ENCODE results near the gene ATF7IP2. TPM values are rescaled to one million over a fixed set of nuclear protein-coding genes. Genes with fewer than 3 reads are reported as not detected.
A peak's percentile ranks its signal among the peaks of the same experiment; 100 is the strongest.

ATF7IP2 gene
- total RNA-seq, 1 experiment from 2014 or later = 7.4 TPM

GRCh38 chr16:10428433-10429168 is 42.7 kb downstream of the ATF7IP2 start:
- intact Hi-C loops (cut with micrococcal nuclease) = no loop called here
- POLR2A ChIA-PET = no interaction called here
- no peak for ATAC-seq
- 0 out of 4 replicates have a peak, but pooled peaks cover 0 to 3% of the 10 kb centered on the region in 2 experiments for H3K36me3 ChIP-seq (ENCODE audit: control insufficient read depth in 1 of 2, insufficient read depth in 2 of 2, low read length in 2 of 2)
- CTCF ChIA-PET = no interaction called here
- no TSS peak for BruUV-seq (replicated peaks)
- no peak overlapping the region for H3K4me2 ChIP-seq (ENCODE audit: low read length)
- no peak for DNase-seq (ENCODE audit: low read depth, low spot score)
- TF ChIP-seq SIN3A (IDR thresholded peaks at IDR 0.05; ENCODE audit: low read depth) = no peak
- no peak for TF ChIP-seq CTCF (IDR thresholded peaks at IDR 0.05 in 2 of 3, conservative IDR thresholded peaks at IDR 0.05 in 1 of 3; ENCODE audit: borderline replicate concordance in 1 of 3, insufficient read depth in 1 of 3, low read depth in 2 of 3, low read length in 2 of 3)
- TF ChIP-seq, protein P1, sequence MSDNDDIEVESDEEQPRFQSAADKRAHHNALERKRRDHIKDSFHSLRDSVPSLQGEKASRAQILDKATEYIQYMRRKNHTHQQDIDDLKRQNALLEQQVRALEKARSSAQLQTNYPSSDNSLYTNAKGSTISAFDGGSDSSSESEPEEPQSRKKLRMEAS (IDR thresholded peaks at IDR 0.05) = no peak
- TF ChIP-seq JUND (IDR thresholded peaks at IDR 0.05) = no peak
- TF ChIP-seq ZNF274 (IDR thresholded peaks at IDR 0.05; ENCODE audit: low read depth, low read length) = no peak
- no peak for TF ChIP-seq TCF7L2 (IDR thresholded peaks at IDR 0.05; ENCODE audit: borderline replicate concordance, extremely low read depth, insufficient read depth, insufficient read length)
- TF ChIP-seq CBX3 (IDR thresholded peaks at IDR 0.05; ENCODE audit: low read depth) = no peak
- no peak for TF ChIP-seq SP1 (IDR thresholded peaks at IDR 0.05; ENCODE audit: low read depth)
- TF ChIP-seq ATF3 (IDR thresholded peaks at IDR 0.05) = no peak
- TF ChIP-seq RAD21 (IDR thresholded peaks at IDR 0.05; ENCODE audit: low read depth) = no peak
- TF ChIP-seq EGR1 (IDR thresholded peaks at IDR 0.05; ENCODE audit: low read depth) = no peak
- no peak for TF ChIP-seq POLR2A (IDR thresholded peaks at IDR 0.05; ENCODE audit: borderline replicate concordance, extremely low read depth, insufficient read depth, insufficient read length)
- TF ChIP-seq, protein P2, sequence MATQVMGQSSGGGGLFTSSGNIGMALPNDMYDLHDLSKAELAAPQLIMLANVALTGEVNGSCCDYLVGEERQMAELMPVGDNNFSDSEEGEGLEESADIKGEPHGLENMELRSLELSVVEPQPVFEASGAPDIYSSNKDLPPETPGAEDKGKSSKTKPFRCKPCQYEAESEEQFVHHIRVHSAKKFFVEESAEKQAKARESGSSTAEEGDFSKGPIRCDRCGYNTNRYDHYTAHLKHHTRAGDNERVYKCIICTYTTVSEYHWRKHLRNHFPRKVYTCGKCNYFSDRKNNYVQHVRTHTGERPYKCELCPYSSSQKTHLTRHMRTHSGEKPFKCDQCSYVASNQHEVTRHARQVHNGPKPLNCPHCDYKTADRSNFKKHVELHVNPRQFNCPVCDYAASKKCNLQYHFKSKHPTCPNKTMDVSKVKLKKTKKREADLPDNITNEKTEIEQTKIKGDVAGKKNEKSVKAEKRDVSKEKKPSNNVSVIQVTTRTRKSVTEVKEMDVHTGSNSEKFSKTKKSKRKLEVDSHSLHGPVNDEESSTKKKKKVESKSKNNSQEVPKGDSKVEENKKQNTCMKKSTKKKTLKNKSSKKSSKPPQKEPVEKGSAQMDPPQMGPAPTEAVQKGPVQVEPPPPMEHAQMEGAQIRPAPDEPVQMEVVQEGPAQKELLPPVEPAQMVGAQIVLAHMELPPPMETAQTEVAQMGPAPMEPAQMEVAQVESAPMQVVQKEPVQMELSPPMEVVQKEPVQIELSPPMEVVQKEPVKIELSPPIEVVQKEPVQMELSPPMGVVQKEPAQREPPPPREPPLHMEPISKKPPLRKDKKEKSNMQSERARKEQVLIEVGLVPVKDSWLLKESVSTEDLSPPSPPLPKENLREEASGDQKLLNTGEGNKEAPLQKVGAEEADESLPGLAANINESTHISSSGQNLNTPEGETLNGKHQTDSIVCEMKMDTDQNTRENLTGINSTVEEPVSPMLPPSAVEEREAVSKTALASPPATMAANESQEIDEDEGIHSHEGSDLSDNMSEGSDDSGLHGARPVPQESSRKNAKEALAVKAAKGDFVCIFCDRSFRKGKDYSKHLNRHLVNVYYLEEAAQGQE (IDR thresholded peaks at IDR 0.05; ENCODE audit: low read depth) = no peak
- no peak for TF ChIP-seq EZH2 (IDR thresholded peaks at IDR 0.05)
- no peak for TF ChIP-seq SRF (IDR thresholded peaks at IDR 0.05; ENCODE audit: low read depth)
- no peak for TF ChIP-seq ELF1 (IDR thresholded peaks at IDR 0.05; ENCODE audit: borderline replicate concordance, low read depth)
- no peak for TF ChIP-seq EZH2phosphoT487 (IDR thresholded peaks at IDR 0.05; ENCODE audit: borderline replicate concordance)
- no peak for TF ChIP-seq CEBPB (IDR thresholded peaks at IDR 0.05; ENCODE audit: low read depth)
- no peak for TF ChIP-seq POLR2AphosphoS5 (IDR thresholded peaks at IDR 0.05; ENCODE audit: low read depth, low read length)
- peaks cover 0 to 10% of the 10 kb centered on the region in 2 experiments; a peak in 2 of 4 replicates for H3K4me1 ChIP-seq (ENCODE audit: control insufficient read depth in 1 of 2, insufficient read depth in 2 of 2, low read length in 2 of 2)
- H3K27me3 ChIP-seq (ENCODE audit: insufficient read depth, low read length) = no peaks in the 10 kb centered on the region
- no peaks in the 10 kb centered on the region for H3K9me3 ChIP-seq (ENCODE audit: control insufficient read depth in 1 of 2, insufficient read depth in 1 of 2, low read depth in 1 of 2, low read length in 2 of 2)
- H3K27ac ChIP-seq (ENCODE audit: low read depth, low read length) = peak overlapping the region; percentile 2; the same call in 1 of the 2 replicates
- no peak overlapping the region for H2AFZ ChIP-seq (ENCODE audit: low read depth, low read length, poor library complexity, severe bottlenecking)
- H3K79me2 ChIP-seq (ENCODE audit: insufficient read depth, low read length) = no peaks in the 10 kb centered on the region
- H3K9ac ChIP-seq (ENCODE audit: low read length) = no peak overlapping the region
- no peaks in the 10 kb centered on the region for H4K20me1 ChIP-seq (ENCODE audit: insufficient read depth)
- H3K9me2 ChIP-seq (ENCODE audit: insufficient read depth) = no peaks in the 10 kb centered on the region
- RAD21 ChIA-PET (ENCODE audit: low non-redundant PET in 1 of 2, low total read pairs in 2 of 2, uncharacterized antibody in 2 of 2, unreplicated experiment in 2 of 2) = no interaction called here
- no peak overlapping the region for H3K4me3 ChIP-seq (replicated peaks in 1 of 2; ENCODE audit: low read depth in 1 of 2, low read length in 2 of 2)
